EL (cell line): ENCODE results near the gene XRCC6.

Source experiments
- DNase-seq: peaks from one replicate; pipeline ENCODE4 v3.0.0-alpha.2; 2016

The XRCC6 gene

DNA sequence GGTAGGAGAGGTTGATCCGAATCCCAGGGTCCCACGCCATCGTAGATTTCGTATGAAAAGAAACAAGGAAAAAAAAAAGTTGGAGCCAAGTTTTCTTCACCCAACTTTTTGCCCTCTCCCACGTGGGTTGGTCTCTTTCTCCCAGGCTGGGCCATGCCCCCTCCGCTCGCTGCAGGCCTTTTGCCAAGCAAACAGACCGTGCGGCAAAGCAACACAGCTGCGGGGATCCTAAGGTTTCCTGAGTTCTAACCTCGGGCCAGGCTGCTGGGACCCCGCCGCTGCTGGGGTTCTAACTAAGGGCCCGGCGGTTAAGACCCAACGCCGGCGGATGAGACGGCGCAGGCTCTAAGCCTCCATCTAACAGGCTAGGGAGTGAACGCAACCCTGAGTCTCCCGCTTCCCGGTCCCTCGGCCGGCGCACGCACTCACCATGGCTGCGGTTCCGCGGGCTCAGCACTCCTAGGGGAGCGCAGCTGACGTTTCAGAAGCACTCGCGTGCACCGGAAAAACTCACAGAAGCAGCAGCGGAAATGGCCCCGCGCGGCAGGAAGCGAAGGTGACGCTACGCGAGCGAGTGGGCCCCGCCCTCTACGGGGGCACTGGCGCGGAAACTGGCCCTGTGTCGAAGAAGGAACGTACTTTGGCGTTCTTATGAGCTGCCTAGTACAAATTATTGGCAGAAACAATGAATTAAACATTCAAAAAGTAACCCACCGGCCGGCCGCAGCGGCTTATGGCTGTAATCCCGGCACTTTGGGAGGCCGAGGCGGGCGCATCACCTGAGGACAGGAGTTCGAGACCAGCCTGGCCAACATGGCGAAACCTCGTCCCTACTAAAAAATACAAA lies 67.5 kb downstream of the XRCC6 start, which contains the start of gene SNU13:
SNU13 (minus strand) TSS at position 503 of the 847 bp plus-strand sequence; CDS start at position 432, 71 bp downstream.
- DNase-seq = peak; percentile 95

DNA sequence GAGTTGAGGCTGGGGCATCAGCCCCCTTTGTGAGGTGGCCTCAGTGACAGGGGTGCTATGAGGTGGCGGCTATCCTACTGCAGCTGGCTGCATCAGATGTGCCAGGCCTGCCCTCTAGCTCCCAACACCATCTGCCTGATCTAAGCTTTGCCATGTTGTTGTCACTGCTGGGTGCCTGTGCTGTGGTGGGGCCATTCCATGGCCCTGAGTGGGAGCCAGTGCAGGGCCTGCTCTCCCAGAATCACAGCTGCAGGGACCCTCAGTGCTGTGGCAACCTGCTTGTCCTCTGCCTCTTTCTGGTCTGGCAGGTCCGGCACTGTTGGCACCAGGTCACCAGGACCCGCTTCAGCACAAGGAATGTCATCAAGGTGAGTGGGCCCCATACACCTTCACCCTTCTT lies 69.4 kb downstream of the XRCC6 start:
- DNase-seq = no peak

DNA sequence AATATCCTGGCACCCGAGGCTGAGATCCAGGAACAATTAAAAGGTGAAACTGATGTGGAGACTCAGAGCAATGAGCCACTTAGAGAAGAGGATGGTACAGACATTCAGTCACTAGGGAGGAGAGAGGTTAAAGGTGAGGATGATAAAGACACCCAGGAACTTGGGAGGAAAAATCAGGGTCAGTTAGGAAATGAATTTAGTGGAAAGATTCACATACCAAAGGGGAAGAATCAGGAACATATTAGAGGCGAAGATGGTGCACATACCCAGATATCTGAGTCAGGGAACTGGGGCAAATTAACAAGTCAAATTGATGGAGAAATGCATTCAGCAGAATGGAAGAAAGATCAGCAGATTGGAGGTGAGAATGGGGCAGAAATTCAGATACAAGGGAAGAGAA lies 74.1 kb downstream of the XRCC6 start:
- DNase-seq = peak; percentile 56

DNA sequence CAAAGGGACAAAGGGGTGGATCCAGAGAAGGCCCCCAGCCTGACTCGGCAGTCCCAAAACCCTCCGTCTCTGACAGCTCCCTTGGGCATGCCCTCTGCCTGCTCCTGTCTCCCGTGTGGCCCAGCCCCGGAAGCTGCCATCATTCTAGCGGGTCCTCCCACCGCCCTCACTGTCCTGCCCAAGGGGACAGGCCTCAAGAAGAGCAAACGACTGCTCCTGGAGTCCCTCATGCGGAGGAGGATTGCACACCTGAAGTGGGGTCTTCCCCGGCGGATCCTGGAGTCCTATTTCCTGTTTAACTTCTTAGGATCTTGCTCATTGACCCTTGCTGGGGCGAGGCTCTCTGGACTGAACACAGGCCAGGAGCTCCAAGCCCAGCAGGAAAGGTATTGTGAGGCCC lies 75.6 kb downstream of the XRCC6 start:
- DNase-seq = no peak

DNA sequence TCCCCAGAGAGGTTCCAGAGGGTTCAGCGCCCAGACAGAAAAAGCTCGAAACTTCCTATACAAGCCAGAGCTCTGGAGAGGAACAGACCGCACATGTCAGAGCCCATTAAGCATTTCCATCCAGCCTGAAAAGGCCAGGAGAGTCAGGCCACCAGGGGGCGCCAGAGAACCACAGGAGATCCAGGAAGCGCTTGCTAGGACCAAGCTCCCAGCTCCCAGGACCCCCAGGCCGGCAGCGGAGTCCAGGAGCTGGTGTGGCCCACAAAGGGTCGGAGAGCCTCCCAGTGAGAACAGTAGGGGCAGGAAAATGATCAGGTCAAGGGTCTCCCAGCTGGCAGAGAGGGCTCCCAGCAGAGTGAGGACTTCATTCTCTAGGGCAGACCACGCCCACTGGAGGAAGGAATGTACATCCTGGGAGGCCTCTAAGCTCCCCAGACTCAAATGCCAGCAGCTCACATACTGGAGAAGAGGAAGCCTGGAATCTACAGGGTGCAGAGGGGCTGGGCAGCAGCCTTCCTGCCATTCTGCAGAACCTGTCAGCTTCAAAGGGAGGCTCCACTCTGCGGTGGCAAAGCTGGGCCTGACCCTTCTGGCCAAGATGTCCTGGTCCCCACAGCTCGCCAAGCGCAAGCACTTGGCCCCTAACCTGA lies 76.2 kb downstream of the XRCC6 start:
- peak; percentile 89 for DNase-seq

DNA sequence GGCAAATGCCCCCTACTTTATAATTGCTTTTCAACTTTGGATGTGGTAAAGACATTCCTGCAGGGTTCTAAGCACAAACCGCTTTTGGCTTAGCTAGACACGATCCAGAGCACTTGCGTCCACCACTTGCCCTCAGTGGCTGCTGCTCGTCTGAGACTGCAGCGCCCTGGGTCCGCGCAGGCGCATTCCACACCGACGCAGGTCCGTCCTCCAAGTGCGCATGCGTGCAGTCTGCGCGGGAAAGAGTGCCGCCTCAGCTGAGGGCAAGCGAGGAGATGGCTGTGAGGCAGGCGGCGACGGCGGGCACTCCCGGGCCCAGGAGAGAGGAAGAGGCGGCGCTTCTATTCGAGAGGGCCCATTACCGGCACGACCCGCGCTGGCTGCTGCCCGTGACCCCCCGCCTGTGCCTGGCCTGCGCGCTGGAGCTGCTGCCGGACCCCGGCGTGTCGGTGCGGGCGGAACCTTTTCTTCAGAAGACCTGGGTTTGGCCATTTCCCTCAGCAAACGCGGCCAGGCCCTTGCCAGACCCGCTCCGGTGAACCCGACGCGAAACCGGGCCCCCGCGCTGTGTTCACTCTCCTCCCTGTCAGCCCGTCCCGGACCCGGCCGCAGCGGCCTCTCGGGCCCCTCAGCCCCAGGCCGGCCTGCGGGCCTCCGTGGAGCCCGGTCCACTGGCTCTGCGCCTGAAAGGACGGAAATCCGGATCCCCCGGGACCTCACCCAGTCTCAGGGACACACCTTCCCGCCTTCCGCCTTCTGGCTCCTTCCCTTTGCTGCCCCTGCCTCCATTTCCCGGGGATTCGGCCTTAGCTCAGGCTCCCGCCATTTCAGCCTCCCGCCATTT lies 78.4 kb downstream of the XRCC6 start, which contains the start of gene MEI1:
MEI1 (plus strand) TSS at position 240 of the 844 bp plus-strand sequence; CDS start at position 276, 36 bp downstream.
- no peak for DNase-seq

DNA sequence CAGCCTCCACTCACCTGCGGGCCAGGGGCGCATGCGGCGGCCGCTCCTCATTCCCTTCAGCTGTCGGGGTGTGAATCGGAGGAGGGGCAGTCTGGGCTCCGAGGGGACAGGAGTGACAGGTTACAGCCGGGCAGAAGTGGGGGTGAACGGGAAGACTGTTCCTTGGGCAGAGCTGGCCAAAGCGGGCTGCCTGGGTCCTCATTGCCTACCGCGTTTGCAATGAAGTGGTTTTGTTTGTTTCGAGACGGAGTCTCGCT lies 78.9 kb downstream of the XRCC6 start:
- DNase-seq = no peak

DNA sequence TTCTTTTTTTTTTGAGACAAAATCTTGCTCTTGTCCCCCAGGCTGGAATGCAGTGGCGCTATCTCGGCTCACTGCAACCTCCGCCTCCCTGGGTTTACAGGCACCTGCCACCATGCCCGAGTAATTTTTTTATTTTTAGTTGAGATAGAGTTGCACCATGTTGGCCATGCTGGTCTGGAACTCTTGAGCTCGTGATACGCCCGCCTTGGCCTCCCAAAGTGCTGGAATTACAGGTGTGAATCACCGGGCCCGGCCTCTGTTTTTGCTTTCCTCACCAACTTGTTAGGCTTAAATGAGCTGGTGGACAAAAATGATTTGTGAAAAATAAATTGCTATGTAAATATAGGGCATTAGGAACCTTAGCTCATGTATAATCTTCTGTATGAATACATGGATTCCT lies 81.7 kb downstream of the XRCC6 start:
- DNase-seq = no peak

DNA sequence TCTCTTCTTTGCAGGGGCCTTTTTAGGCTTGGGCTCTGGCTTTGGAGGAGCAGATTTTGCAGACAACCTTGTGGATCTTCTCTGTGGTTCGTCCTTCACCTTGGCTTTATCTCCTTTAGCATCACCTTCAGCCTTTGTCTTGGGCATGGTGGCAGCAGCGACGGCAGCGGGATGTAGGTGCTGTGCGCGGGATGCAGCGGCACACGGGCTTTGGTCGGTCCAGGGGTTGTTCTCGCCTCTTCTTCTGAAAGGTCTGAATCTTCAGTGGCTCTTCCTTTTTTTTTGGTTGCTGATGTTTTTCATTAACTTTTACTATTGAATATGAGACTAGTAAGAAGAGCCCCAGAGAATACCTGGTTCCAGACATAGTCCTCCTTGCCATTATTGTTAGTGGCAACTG lies 88.2 kb downstream of the XRCC6 start:
- DNase-seq = no peak

DNA sequence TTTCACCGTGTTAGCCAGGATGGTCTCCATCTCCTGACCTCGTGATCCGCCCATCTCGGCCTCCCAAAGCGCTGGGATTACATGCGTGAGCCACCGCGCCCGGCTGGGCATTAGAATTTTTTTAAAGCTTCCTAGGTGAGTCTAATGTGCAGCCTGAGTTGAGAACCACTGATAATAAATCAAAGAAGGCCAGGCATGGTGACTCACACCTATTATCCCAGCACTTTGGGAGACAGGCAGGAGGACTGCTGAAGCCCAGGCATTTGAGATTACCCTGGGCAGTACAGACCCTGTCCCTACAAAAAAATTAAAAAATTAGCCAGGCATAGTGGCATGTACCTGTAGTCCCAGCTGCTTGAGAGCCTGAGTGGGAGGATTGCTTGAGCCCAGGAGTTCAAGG lies 91.9 kb downstream of the XRCC6 start:
- DNase-seq = no peak
